B cell (primary cell): ENCODE measurements around the gene PGAM2. TPM values are rescaled to one million over a fixed set of nuclear protein-coding genes. Genes with fewer than 3 reads are reported as not detected.
"Not testable (repeated sequence)": the region's sequence is repeated elsewhere in the genome, so short reads cannot be mapped to it uniquely, and the experiment has no call there.

ENCODE experiments used
- ATAC-seq: fragments of 200-7000 bp; cut with Tn5 transposase; one replicate; pipeline ENCODE4 v1.10.0; 2021; ENCODE audit warnings: low read depth, mild to moderate bottlenecking, moderate number of reproducible peaks, moderate library complexity
- CTCF ChIA-PET: fragments of 350-600 bp; sonication (Branson Sonifier 250); formaldehyde crosslinking; loops from one replicate; lab custom pipeline; 2021; ENCODE audit warnings: antibody characterized with exemption, inconsistent platforms; lab: Charles Lee
- POLR2A ChIA-PET: fragments of 350-600 bp; sonication (Branson Sonifier 250); formaldehyde crosslinking; loops from one replicate; lab custom pipeline; 2021; ENCODE audit warnings: antibody characterized with exemption; lab: Charles Lee
- DNase-seq: peaks from one replicate; pipeline ENCODE4 v3.0.0; 2013
- H2AFZ ChIP-seq: 2 replicates; pipeline ENCODE4 v1.6.1; 2012; ENCODE audit warnings: mild to moderate bottlenecking, low read depth, low read length; ENCODE audit not compliant: insufficient read depth, poor library complexity, severe bottlenecking
- H3K27ac ChIP-seq, 2 donors: 1 replicate in 1 of 2; 2 replicates in 1 of 2; pipeline ENCODE4 v1.5.1; 2012 to 2013; ENCODE audit warnings: low read length in 2 of 2, mild to moderate bottlenecking in 2 of 2, moderate library complexity in 1 of 2
- H3K27me3 ChIP-seq, 4 experiments: fragments of 200-600 bp in 1 of 4; sonication (generic) in 1 of 4; replicated peaks in 1 of 4; 1 replicate in 2 of 4; 2 replicates in 2 of 4; pipeline versions ENCODE4 v1.6.1 to v1.7.0; 2013 to 2016; ENCODE audit warnings: low read length in 3 of 4, mild to moderate bottlenecking in 2 of 4, mixed read lengths in 1 of 4, moderate library complexity in 1 of 4; ENCODE audit not compliant: insufficient read depth in 4 of 4, control insufficient read depth in 3 of 4; ENCODE audit errors: control extremely low read depth in 1 of 4
- H3K36me3 ChIP-seq, 2 experiments: replicated peaks in 1 of 2; 1 replicate in 1 of 2; 2 replicates in 1 of 2; pipeline versions ENCODE4 v1.6.1 to v1.7.1; 2013; ENCODE audit warnings: low read length in 1 of 2; ENCODE audit not compliant: insufficient read depth in 2 of 2, control insufficient read depth in 1 of 2; ENCODE audit errors: control extremely low read depth in 1 of 2, extremely low read depth in 1 of 2
- H3K4me1 ChIP-seq, 2 donors: fragments of 200-600 bp in 1 of 2; sonication (generic) in 1 of 2; 1 replicate in 1 of 2; 2 replicates in 1 of 2; pipeline versions ENCODE4 v1.5.1 to v1.6.1; 2013 to 2017; ENCODE audit warnings: low read length in 2 of 2; ENCODE audit not compliant: control insufficient read depth in 2 of 2, insufficient read depth in 2 of 2
- H3K4me2 ChIP-seq: replicated peaks from 2 replicates; pipeline ENCODE3; 2012; ENCODE audit warnings: mild to moderate bottlenecking, low read depth, low read length; ENCODE audit not compliant: poor library complexity, severe bottlenecking
- H3K4me3 ChIP-seq, 5 experiments: fragments of 200-600 bp in 1 of 5; sonication (generic) in 1 of 5; 1 replicate in 3 of 5; 2 replicates in 2 of 5; pipeline versions ENCODE4 v1.5.1 to v1.7.0; 2011 to 2016; ENCODE audit warnings: low read length in 4 of 5, mild to moderate bottlenecking in 4 of 5, low read depth in 2 of 5, control low read depth in 1 of 5, moderate library complexity in 1 of 5; ENCODE audit not compliant: insufficient read depth in 1 of 5; ENCODE audit errors: control extremely low read depth in 1 of 5, extremely low read depth in 1 of 5
- H3K79me2 ChIP-seq: fragments of 200-600 bp; sonication (generic); one replicate; pipeline ENCODE4 v1.6.0; 2016; ENCODE audit warnings: low read length; ENCODE audit not compliant: control insufficient read depth, insufficient read depth
- H3K9ac ChIP-seq: fragments of 200-600 bp; sonication (generic); 2 replicates; pipeline ENCODE4 v1.6.1; 2017; ENCODE audit warnings: mild to moderate bottlenecking, low read length, moderate library complexity
- H3K9me3 ChIP-seq, 3 donors: one replicate each; pipeline versions ENCODE4 v1.6.1 to v1.7.1; 2013; ENCODE audit warnings: low read length in 2 of 3; ENCODE audit not compliant: control insufficient read depth in 2 of 3, insufficient read depth in 1 of 3; ENCODE audit errors: control extremely low read depth in 1 of 3
- H4K20me1 ChIP-seq: 2 replicates; pipeline ENCODE4 v1.6.0; 2012; ENCODE audit warnings: mild to moderate bottlenecking, low read length; ENCODE audit not compliant: insufficient read depth, control insufficient read depth, poor library complexity, severe bottlenecking
- H3K27ac Mint-ChIP-seq: one replicate; pipeline ENCODE4 v1.8.0; 2021; ENCODE audit warnings: mixed read lengths
- H3K27me3 Mint-ChIP-seq: one replicate; pipeline ENCODE4 v1.8.0; 2021; ENCODE audit warnings: mixed read lengths
- H3K4me1 Mint-ChIP-seq: one replicate; pipeline ENCODE4 v1.8.0; 2021; ENCODE audit warnings: mixed read lengths
- H3K4me3 Mint-ChIP-seq: one replicate; pipeline ENCODE4 v1.8.0; 2021; ENCODE audit warnings: mixed read lengths
- H3K9me3 Mint-ChIP-seq: one replicate; pipeline ENCODE4 v1.8.0; 2022; ENCODE audit warnings: mixed read lengths; ENCODE audit not compliant: insufficient read depth
- WGBS: methylation state at CpG from one replicate; pipeline ENCODE4 v1.1.5; 2013; ENCODE audit warnings: missing lambda C conversion rate; ENCODE audit not compliant: insufficient coverage; 5-methylcytosine and 5-hydroxymethylcytosine counted together
- intact Hi-C: fragments of 100-400 bp; cut with micrococcal nuclease; formaldehyde crosslinking; loops from one replicate; pipeline ENCODE4 v1.10.0; 2022
- polyA plus RNA-seq: library from polyadenylated mRNA; depleted of rRNA; stranded (reverse); fragments of >200 nt; gene quantifications from 2 replicates; pipeline ENCODE4 v1.2.3, GENCODE V29; 2012
- total RNA-seq, 2 donors: library from RNA; stranded (reverse); fragments of 120-200 nt in 1 of 2; gene quantifications; 1 replicate in 1 of 2; 2 replicates in 1 of 2; pipeline versions ENCODE4 v1.2.3 to v1.2.4, GENCODE V29; 2013 to 2022

PGAM2 gene
- total and polyA plus RNA-seq, 2 donors (not counting 1 experiment from before 2014, with no cell fraction given) = 0.69 to 3.2 TPM

DNA sequence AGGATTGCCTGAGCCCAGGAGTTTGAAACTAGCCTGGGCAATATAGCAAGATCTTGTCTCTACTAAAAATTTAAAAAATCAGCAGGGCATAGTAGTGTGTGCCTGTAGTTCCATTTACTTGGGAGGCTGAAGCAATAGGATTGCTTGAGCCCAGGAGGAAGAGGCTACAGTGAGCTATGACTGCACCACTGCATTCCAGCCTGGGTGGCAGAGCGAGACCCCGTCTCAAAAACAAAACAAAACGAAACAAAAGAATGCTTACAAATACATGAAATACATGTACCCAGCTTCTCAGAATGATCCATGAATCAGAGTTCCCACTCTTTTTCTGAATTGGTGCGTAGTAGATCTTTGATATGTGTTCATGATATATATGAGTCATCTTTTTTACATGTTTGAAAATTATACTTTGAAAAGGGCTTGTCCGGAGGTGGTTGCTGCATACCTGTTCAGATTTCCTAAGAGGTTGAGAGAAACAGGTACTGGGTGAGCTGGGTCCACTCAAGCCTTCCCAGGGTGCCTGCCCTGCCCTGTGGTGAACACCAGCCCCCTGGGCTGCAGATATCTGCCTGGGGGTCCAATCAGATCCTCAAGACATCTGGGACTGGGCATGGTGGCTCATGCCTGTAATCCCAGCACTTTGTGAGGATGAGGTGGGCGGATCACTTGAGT lies 42.4 kb downstream of the PGAM2 start:
- WGBS = no CpG with 5 or more reads among the region's 6 CpGs
- H3K4me3 ChIP-seq, H2AFZ ChIP-seq, H3K4me3 Mint-ChIP-seq, H3K9me3 ChIP-seq, H3K4me2 ChIP-seq, intact Hi-C loops, ATAC-seq, CTCF ChIA-PET, H3K79me2 ChIP-seq, H3K27me3 ChIP-seq, H4K20me1 ChIP-seq, H3K27me3 Mint-ChIP-seq, H3K27ac ChIP-seq, H3K9ac ChIP-seq, POLR2A ChIA-PET, H3K36me3 ChIP-seq, DNase-seq, H3K27ac Mint-ChIP-seq, H3K9me3 Mint-ChIP-seq: not testable (repeated sequence)
- H3K4me1 Mint-ChIP-seq = peaks cover 15% of the 10 kb centered on the region
- H3K4me1 ChIP-seq = peaks cover 4 to 23% of the 10 kb centered on the region in 2 donors

DNA sequence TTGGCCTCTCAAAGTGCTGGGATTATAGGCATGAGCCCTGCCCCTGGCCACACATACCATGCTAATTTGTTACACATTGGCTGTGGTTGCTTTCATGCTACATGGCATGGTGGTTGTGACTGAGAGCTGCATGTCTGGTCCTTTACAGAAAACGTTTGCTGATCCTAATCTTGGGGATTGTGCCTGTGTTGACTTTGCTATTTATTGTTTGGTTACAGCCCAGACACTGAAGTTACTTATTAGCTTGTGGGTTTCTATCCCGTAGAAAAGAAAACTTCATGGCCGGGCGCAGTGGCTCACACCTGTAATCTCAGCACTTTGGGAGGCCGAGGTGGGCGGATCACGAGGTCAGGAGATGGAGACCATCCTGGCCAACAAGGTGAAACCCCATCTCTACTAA lies 43.3 kb downstream of the PGAM2 start:
- H3K4me2 ChIP-seq, DNase-seq, H3K9me3 Mint-ChIP-seq, POLR2A ChIA-PET, H3K27me3 ChIP-seq, H3K4me3 ChIP-seq, H2AFZ ChIP-seq, ATAC-seq, H3K27ac ChIP-seq, H3K27me3 Mint-ChIP-seq, H3K79me2 ChIP-seq, H3K36me3 ChIP-seq, H3K4me3 Mint-ChIP-seq, H4K20me1 ChIP-seq, H3K9ac ChIP-seq, intact Hi-C loops, H3K9me3 ChIP-seq, H3K27ac Mint-ChIP-seq: not testable (repeated sequence)
- peaks cover 17% of the 10 kb centered on the region for H3K4me1 Mint-ChIP-seq
- WGBS = 90% methylated on average over 3 of the region's 7 CpGs
- H3K4me1 ChIP-seq = peaks cover 4 to 27% of the 10 kb centered on the region in 2 donors
- CTCF ChIA-PET = interaction anchor here (1.4 to 3.1 kb wide), 2 partner anchors 58 to 175 kb away, joined by 4 to 15 read pairs; no protein-coding TSS in a partner anchor

DNA sequence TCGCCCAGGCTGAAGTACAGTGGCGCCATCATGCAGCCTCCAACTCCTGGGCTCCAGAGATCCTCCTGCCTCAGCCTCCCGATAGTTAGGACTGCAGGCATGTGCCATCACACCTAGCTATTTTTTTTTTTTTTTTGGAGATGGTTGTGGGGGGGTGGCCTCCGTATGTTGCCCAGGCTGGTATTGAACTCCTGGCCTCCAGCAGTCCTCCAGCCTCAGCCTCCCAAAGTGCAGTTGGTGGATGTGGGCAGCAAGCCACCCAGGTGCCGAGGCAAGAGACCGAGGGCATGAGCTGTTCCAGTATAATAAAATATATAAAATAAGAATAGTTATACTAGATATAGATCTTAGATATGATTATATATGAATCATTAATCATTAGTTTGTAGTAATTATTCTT lies 45.5 kb downstream of the PGAM2 start:
- H3K27ac Mint-ChIP-seq, H4K20me1 ChIP-seq, H3K27me3 ChIP-seq, H3K79me2 ChIP-seq, H3K4me3 ChIP-seq, H3K27me3 Mint-ChIP-seq, H3K4me3 Mint-ChIP-seq, ATAC-seq, H3K36me3 ChIP-seq, H3K9me3 ChIP-seq, H2AFZ ChIP-seq, H3K4me2 ChIP-seq, H3K9ac ChIP-seq, H3K9me3 Mint-ChIP-seq: not testable (repeated sequence)
- intact Hi-C loops = loop anchor here (1.0 to 2.0 kb wide), 2 partner anchors 24 to 63 kb away; partner anchors contain the start of genes DBNL and POLM
- CTCF ChIA-PET = interaction anchor here (0.9 to 3.1 kb wide), 15 partner anchors 19 to 553 kb away, joined by 3 to 15 read pairs (median 4); partner anchors contain the start of genes DBNL and YKT6
- H3K27ac ChIP-seq = peak overlapping the region in 1 of 2 donors; percentile 69
- peaks cover 17% of the 10 kb centered on the region for H3K4me1 Mint-ChIP-seq
- H3K4me1 ChIP-seq = peaks cover 4 to 27% of the 10 kb centered on the region in 2 donors
- POLR2A ChIA-PET = interaction anchor here (0.6 to 2.5 kb wide), 7 partner anchors 24 to 866 kb away, joined by 3 to 6 read pairs (median 3); partner anchors contain the start of genes DBNL, NUDCD3 and YKT6
- no CpG with 5 or more reads among the region's 6 CpGs for WGBS
- peak; percentile 14 for DNase-seq
